Adrenal gland (tissue), 5 donors: ENCODE results near the gene TMEM45B.
"Not testable (repeated sequence)": the region's sequence is repeated elsewhere in the genome, so short reads cannot be mapped to it uniquely, and the experiment has no call there.

ENCODE experiments used
- POLR2A ChIP-seq, 2 donors: fragments of 450-650 bp; IDR thresholded peaks; one replicate each; pipeline ENCODE4 v1.6.1; 2017; ENCODE audit warnings: antibody characterized with exemption in 2 of 2, mild to moderate bottlenecking in 2 of 2, moderate library complexity in 1 of 2
- TF ChIP-seq, protein P1 (sequence below), 6 experiments: fragments of 450-650 bp in 4 of 6; fragments of 200-600 bp in 2 of 6; sonication (generic) in 1 of 6; IDR thresholded peaks; 1 replicate in 5 of 6; 2 replicates in 1 of 6; pipeline versions ENCODE4 v1.5.1 to v1.8.0; 2016 to 2021; ENCODE audit warnings: antibody characterized with exemption in 6 of 6, mild to moderate bottlenecking in 2 of 6, moderate library complexity in 1 of 6
- donor health status: DM: no; HTN: no; CAD: no.

- TF ChIP-seq POLR2A (IDR thresholded peaks at IDR 0.05) = not testable (repeated sequence)
- TF ChIP-seq, protein P1, sequence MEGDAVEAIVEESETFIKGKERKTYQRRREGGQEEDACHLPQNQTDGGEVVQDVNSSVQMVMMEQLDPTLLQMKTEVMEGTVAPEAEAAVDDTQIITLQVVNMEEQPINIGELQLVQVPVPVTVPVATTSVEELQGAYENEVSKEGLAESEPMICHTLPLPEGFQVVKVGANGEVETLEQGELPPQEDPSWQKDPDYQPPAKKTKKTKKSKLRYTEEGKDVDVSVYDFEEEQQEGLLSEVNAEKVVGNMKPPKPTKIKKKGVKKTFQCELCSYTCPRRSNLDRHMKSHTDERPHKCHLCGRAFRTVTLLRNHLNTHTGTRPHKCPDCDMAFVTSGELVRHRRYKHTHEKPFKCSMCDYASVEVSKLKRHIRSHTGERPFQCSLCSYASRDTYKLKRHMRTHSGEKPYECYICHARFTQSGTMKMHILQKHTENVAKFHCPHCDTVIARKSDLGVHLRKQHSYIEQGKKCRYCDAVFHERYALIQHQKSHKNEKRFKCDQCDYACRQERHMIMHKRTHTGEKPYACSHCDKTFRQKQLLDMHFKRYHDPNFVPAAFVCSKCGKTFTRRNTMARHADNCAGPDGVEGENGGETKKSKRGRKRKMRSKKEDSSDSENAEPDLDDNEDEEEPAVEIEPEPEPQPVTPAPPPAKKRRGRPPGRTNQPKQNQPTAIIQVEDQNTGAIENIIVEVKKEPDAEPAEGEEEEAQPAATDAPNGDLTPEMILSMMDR (IDR thresholded peaks at IDR 0.05) = not testable (repeated sequence)
These were observed 17.6 kb downstream of the TMEM45B start for GRCh38 chr11:129833260-129833659.
